SHP77 (cell line): ENCODE results near the gene DSC3.

Experiments
- DNase-seq, 2 experiments: peaks; one replicate each; lab custom pipeline; 2025; lab: John Stamatoyannopoulos, UW

DSC3 gene

DNA sequence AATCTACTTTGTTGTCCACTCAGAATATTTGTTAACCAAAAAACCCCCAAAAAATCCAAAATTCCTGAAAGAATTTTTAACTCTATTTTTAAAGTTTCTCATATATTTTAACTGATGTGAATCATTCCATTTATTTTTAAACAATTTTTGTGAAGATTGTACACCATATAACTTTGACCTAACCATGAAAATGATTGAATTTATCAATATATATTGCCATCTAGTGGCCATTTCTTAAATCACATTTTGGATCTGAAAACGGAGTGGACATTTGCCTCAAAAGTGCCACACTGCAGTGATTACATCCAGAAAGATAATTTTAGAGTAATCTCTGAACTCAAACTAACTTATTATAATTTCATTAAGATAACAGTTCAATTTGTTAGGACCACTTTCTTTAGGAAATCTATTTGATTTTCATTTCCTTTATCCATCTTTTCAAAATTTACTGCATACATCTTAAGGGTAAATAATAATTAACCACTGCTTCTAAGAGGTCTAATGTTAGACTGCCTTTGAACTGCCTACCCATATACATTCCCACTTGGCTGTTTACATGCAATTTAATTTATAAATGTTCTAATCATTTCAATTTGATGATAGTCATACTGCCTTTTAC lies 71.1 kb downstream of the DSC3 start:
- DNase-seq = peak; percentile 24 to 27

- peak; percentile 16 to 42 for DNase-seq
Measured at GRCh38 chr18:30970196-30970816, 72.2 kb downstream of the DSC3 start.

GRCh38 chr18:30969670-30970170 lies 72.8 kb downstream of the DSC3 start:
- no peak for DNase-seq

DNA sequence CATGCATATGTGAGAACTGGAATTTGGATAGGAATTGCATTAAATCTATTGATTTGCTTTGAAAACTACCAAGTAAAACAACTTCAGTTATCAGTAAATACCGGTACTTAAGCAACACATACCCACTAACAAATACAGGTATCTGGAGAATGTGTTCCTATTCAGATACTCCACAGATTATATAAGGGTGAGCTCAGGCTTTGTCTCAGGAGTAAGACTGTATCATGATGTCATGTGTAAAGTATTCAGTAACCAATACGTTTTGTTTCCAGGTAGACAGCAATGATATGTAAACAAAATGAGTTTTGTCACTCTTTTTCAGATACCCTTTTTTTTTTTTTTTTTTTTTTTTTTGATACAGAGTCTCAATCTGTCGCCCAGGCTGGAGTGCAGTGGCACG lies 74.8 kb downstream of the DSC3 start:
- no peak for DNase-seq

DNA sequence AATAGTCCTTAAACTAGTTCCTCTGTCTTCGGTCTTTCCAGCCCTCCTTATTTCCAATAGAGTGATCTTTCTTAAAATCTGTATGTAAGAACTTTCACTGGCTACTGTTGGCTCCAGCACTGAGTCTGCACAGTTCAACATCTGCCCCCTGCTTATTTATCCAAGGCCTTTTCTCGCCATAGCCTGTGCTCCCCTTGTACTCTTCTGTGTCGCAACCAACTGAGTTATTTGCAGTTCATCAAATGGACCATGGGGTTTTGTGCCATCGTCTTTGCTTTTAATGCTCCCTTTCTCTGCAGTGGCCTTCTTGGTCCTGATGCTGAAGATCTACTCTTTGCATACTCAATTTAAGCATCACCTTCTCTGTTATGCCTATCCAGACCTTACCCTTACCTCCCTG lies 77.3 kb downstream of the DSC3 start:
- no peak for DNase-seq

- DNase-seq = no peak
Measured at GRCh38 chr18:30960661-30961060, 81.9 kb downstream of the DSC3 start.

- DNase-seq = no peak
Measured at GRCh38 chr18:30957066-30957465, 85.5 kb downstream of the DSC3 start.

GRCh38 chr18:30954262-30954661 lies 88.3 kb downstream of the DSC3 start:
- no peak for DNase-seq

GRCh38 chr18:30945761-30946160 lies 96.8 kb downstream of the DSC3 start:
- DNase-seq = no peak

- no peak for DNase-seq
Measured at GRCh38 chr18:30944773-30945417, 97.6 kb downstream of the DSC3 start.

DNA sequence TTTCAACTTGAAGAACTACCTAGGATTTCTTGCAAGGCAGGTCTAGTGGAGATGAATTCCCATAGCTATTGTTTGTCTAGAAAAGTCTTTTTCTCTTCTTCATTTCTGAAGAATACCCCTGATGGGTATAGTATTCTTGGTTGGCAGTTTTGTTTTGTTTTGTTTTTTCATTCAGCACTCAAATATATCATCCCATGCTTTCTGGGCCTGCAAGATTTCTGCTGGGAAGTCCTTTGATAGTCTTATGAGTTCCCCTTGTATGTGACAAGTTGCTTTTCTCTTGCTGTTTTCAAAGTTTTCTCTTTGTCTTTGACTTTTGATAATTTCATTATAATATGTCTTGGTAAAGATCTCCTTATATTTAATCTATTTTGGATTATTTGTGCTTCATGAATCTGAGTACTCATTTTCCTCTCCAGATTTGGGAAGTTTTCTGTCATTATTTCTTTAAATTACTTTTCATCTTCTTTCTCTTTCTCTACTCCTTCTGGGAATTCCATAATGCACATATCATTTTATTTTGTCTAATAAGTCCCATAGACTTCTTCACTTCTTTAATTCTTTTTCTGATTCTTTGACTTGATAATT lies 101.5 kb downstream of the DSC3 start:
- no peak for DNase-seq
